GM18505 (cell line): ENCODE measurements around the gene ATP6V0E1.

ENCODE experiments used
- ATAC-seq: cut with Tn5 transposase; IDR thresholded peaks from one replicate; pipeline ENCODE4 v1.9.1; 2021; ENCODE audit not compliant: unreplicated experiment
- POLR2A ChIP-seq: IDR thresholded peaks from 4 replicates; pipeline ENCODE4 v1.6.1; 2011; ENCODE audit warnings: borderline replicate concordance; ENCODE audit not compliant: insufficient read depth, insufficient read length; ENCODE audit errors: extremely low read depth

Gene ATP6V0E1

GRCh38 chr5:173047838-173048105 is 64.2 kb downstream of the ATP6V0E1 start:
- no peak for TF ChIP-seq POLR2A
- ATAC-seq: no peak

- no peak for ATAC-seq
- no peak for TF ChIP-seq POLR2A
These were observed 67.2 kb downstream of the ATP6V0E1 start for GRCh38 chr5:173050791-173051190.

- no peak for ATAC-seq
- no peak for TF ChIP-seq POLR2A
These were observed 68.2 kb downstream of the ATP6V0E1 start for GRCh38 chr5:173051746-173052145.

GRCh38 chr5:173053041-173053440 is 69.5 kb downstream of the ATP6V0E1 start:
- no peak for ATAC-seq
- no peak for TF ChIP-seq POLR2A

GRCh38 chr5:173055042-173055721 is 71.6 kb downstream of the ATP6V0E1 start:
- TF ChIP-seq POLR2A: no peak
- no peak for ATAC-seq

- peak; percentile 0 for ATAC-seq
- TF ChIP-seq POLR2A: no peak
These were observed 72.1 kb downstream of the ATP6V0E1 start for GRCh38 chr5:173055722-173055982.

GRCh38 chr5:173055983-173056782 is 72.6 kb downstream of the ATP6V0E1 start, which contains the start of gene CREBRF:
TSS of gene CREBRF (plus strand) at chr5:173056352. CDS start at chr5:173080776, 24,424 bp downstream.
- peak; percentile 79 for ATAC-seq
- TF ChIP-seq POLR2A: peak; percentile 77

- no peak for TF ChIP-seq POLR2A
- peak; percentile 21 for ATAC-seq
These were observed 73.2 kb downstream of the ATP6V0E1 start for GRCh38 chr5:173056783-173057061.

GRCh38 chr5:173057062-173057924 is 73.7 kb downstream of the ATP6V0E1 start:
- TF ChIP-seq POLR2A: peak; percentile 66

GRCh38 chr5:173062141-173062540 is 78.6 kb downstream of the ATP6V0E1 start:
- TF ChIP-seq POLR2A: no peak
- no peak for ATAC-seq

More at GRCh38 chr5:173057062-173057924, 73.7 kb downstream of the ATP6V0E1 start:
- peak; percentile 76 for ATAC-seq

- no peak for ATAC-seq
- TF ChIP-seq POLR2A: no peak
These were observed 81.6 kb downstream of the ATP6V0E1 start for GRCh38 chr5:173065155-173065554.

- ATAC-seq: no peak
- no peak for TF ChIP-seq POLR2A
These were observed 86.1 kb downstream of the ATP6V0E1 start for GRCh38 chr5:173069671-173070070.

GRCh38 chr5:173075137-173075843 is 91.7 kb downstream of the ATP6V0E1 start:
- ATAC-seq: no peak
- no peak for TF ChIP-seq POLR2A
